HT-29 (cell line): ENCODE data around the gene AKR1A1. TPM values are rescaled to one million over a fixed set of nuclear protein-coding genes. Genes with fewer than 3 reads are reported as not detected.

Experiments
- DNase-seq: peaks from one replicate; pipeline ENCODE4 v3.0.0-alpha.2; 2015; ENCODE audit warnings: low spot score
- small RNA-seq: library from RNA; depleted of rRNA; stranded (forward); fragments of <200 nt; gene quantifications from one replicate; pipeline ENCODE3, GENCODE V24; 2014
- total RNA-seq: library from RNA; depleted of rRNA; stranded (reverse); fragments of >200 nt; shearing (Covaris generic); gene quantifications from 2 replicates; pipeline ENCODE4 v1.2.3, GENCODE V29; 2014; rRNA removed

Gene AKR1A1
- total RNA-seq, 1 experiment from 2014 or later = 145 TPM

GRCh38 chr1:45617618-45618017, 67.0 kb downstream of the AKR1A1 start:
- no peak for DNase-seq

- DNase-seq = no peak
These were observed 68.7 kb downstream of the AKR1A1 start for GRCh38 chr1:45619149-45619921.

Small RNA genes lying within 50 kb of the gene (small RNA-seq; reads per million reads assigned to genes)
- gene AL355480.1 = not detected
- gene AL355480.2 = not detected
- gene AL355480.3 = not detected
- not detected for gene AL355480.4

Other genes with a start within 250 kb of the AKR1A1 start
- gene HPDL, start 223.9 kb upstream of the AKR1A1 start, total RNA-seq = 101 and 113 TPM in 2 replicates
- gene TOE1, start 210.7 kb upstream of the AKR1A1 start, total RNA-seq = 20.5 and 24.2 TPM in 2 replicates
- 32.6 and 36.0 TPM in 2 replicates for gene MUTYH, start 210.4 kb upstream of the AKR1A1 start, total RNA-seq
- 2.0 and 2.9 TPM in 2 replicates for gene TESK2, start 59.7 kb upstream of the AKR1A1 start, total RNA-seq
- 0.71 and 1.5 TPM in 2 replicates for gene CCDC163, start 50.8 kb upstream of the AKR1A1 start, total RNA-seq
- gene MMACHC, start 50.5 kb upstream of the AKR1A1 start, total RNA-seq = 6.8 and 6.9 TPM in 2 replicates
- 630 and 644 TPM in 2 replicates for gene PRDX1, start 28.9 kb upstream of the AKR1A1 start, total RNA-seq
- gene NASP, start 33.2 kb downstream of the AKR1A1 start, total RNA-seq = 100 and 105 TPM in 2 replicates
- 0.86 and 1.3 TPM in 2 replicates for gene CCDC17, start 73.2 kb downstream of the AKR1A1 start, total RNA-seq
- 49.3 and 51.1 TPM in 2 replicates for gene GPBP1L1, start 135.7 kb downstream of the AKR1A1 start, total RNA-seq
- gene TMEM69, start 137.4 kb downstream of the AKR1A1 start, total RNA-seq = 16.5 and 18.3 TPM in 2 replicates
- 1.5 and 2.9 TPM in 2 replicates for gene IPP, start 199.8 kb downstream of the AKR1A1 start, total RNA-seq